H9 (cell line): ENCODE results near the gene TPCN2. TPM values are rescaled to one million over a fixed set of nuclear protein-coding genes. Genes with fewer than 3 reads are reported as not detected.

ENCODE experiments used
- DNase-seq: peaks from one replicate; pipeline ENCODE4 v3.0.0-alpha.2; 2017
- H2AFZ ChIP-seq: one replicate; pipeline ENCODE4 v1.6.1; 2013; ENCODE audit warnings: mild to moderate bottlenecking, low read length, control low read depth, moderate library complexity
- H2AK5ac ChIP-seq: 2 replicates; pipeline ENCODE4 v1.6.1; 2013; ENCODE audit warnings: low read length, control low read depth, mixed read lengths; ENCODE audit not compliant: insufficient read length
- H2BK120ac ChIP-seq: one replicate; pipeline ENCODE4 v1.6.1; 2013; ENCODE audit warnings: low read depth, mild to moderate bottlenecking, low read length, control low read depth, inconsistent platforms; ENCODE audit not compliant: poor library complexity, severe bottlenecking
- H2BK12ac ChIP-seq: 2 replicates; pipeline ENCODE4 v1.6.1; 2013; ENCODE audit warnings: low read length, control low read depth, mixed read lengths, low read depth; ENCODE audit not compliant: insufficient read length
- H2BK15ac ChIP-seq: 2 replicates; pipeline ENCODE4 v1.6.1; 2013; ENCODE audit warnings: low read depth, low read length, control low read depth
- H2BK20ac ChIP-seq: one replicate; pipeline ENCODE4 v1.6.1; 2013; ENCODE audit warnings: low read depth, mild to moderate bottlenecking, low read length, control low read depth, inconsistent platforms; ENCODE audit not compliant: poor library complexity, severe bottlenecking
- H2BK5ac ChIP-seq: 2 replicates; pipeline ENCODE4 v1.6.1; 2013; ENCODE audit warnings: low read length, control low read depth, mixed read lengths; ENCODE audit not compliant: insufficient read length
- H3K14ac ChIP-seq: 2 replicates; pipeline ENCODE4 v1.6.1; 2013; ENCODE audit warnings: low read length, control low read depth; ENCODE audit not compliant: insufficient read depth
- H3K18ac ChIP-seq: 2 replicates; pipeline ENCODE4 v1.6.1; 2013; ENCODE audit warnings: low read depth, mild to moderate bottlenecking, mixed read lengths, low read length, control low read depth; ENCODE audit not compliant: insufficient read length
- H3K23ac ChIP-seq: 2 replicates; pipeline ENCODE4 v1.6.1; 2013; ENCODE audit warnings: low read length, control low read depth, mixed read lengths, low read depth; ENCODE audit not compliant: insufficient read length
- H3K23me2 ChIP-seq: 2 replicates; pipeline ENCODE4 v1.6.1; 2013; ENCODE audit warnings: low read depth, mild to moderate bottlenecking, mixed read lengths, low read length, control low read depth; ENCODE audit not compliant: insufficient read length, poor library complexity, severe bottlenecking
- H3K27ac ChIP-seq: 2 replicates; pipeline ENCODE4 v1.5.1; 2013; ENCODE audit warnings: low read length, control low read depth, mixed read lengths, low read depth; ENCODE audit not compliant: insufficient read length
- H3K27me3 ChIP-seq: 2 replicates; pipeline ENCODE4 v1.6.1; 2013; ENCODE audit warnings: low read length, control low read depth, inconsistent platforms; ENCODE audit not compliant: insufficient read depth
- H3K4ac ChIP-seq: 2 replicates; pipeline ENCODE4 v1.6.1; 2013; ENCODE audit warnings: low read depth, mild to moderate bottlenecking, control low read depth, inconsistent platforms, low read length, moderate library complexity
- H3K4me1 ChIP-seq: 2 replicates; pipeline ENCODE4 v1.6.1; 2013; ENCODE audit warnings: low read length, control low read depth, inconsistent platforms; ENCODE audit not compliant: insufficient read depth
- H3K4me2 ChIP-seq: 2 replicates; pipeline ENCODE4 v1.6.1; 2013; ENCODE audit warnings: low read length, control low read depth, mixed read lengths; ENCODE audit not compliant: insufficient read length, insufficient read depth
- H3K56ac ChIP-seq: 2 replicates; pipeline ENCODE4 v1.6.1; 2013; ENCODE audit warnings: low read depth, mild to moderate bottlenecking, mixed read lengths, low read length, control low read depth; ENCODE audit not compliant: insufficient read length
- H3K79me1 ChIP-seq: 2 replicates; pipeline ENCODE4 v1.6.1; 2013; ENCODE audit warnings: low read depth, mild to moderate bottlenecking, moderate library complexity, low read length, control low read depth, inconsistent platforms; ENCODE audit not compliant: insufficient read depth, poor library complexity, severe bottlenecking
- H3K79me2 ChIP-seq: 2 replicates; pipeline ENCODE4 v1.6.1; 2013; ENCODE audit warnings: low read length, control low read depth, inconsistent platforms; ENCODE audit not compliant: insufficient read depth
- H3K9ac ChIP-seq: 2 replicates; pipeline ENCODE4 v1.6.1; 2013; ENCODE audit warnings: low read length, control low read depth, mixed read lengths; ENCODE audit not compliant: insufficient read length; ENCODE audit errors: extremely low read depth
- H3K9me3 ChIP-seq: one replicate; pipeline ENCODE4 v1.6.1; 2013; ENCODE audit warnings: low read depth, low read length, inconsistent platforms; ENCODE audit not compliant: control insufficient read depth
- H3T11ph ChIP-seq: one replicate; pipeline ENCODE4 v1.6.1; 2013; ENCODE audit warnings: mild to moderate bottlenecking, low read length, control low read depth, inconsistent platforms
- H4K20me1 ChIP-seq: one replicate; pipeline ENCODE4 v1.6.1; 2013; ENCODE audit not compliant: control insufficient read depth, insufficient read length, insufficient read depth
- H4K5ac ChIP-seq: 2 replicates; pipeline ENCODE4 v1.6.1; 2013; ENCODE audit warnings: low read depth, mild to moderate bottlenecking, mixed read lengths, low read length, control low read depth; ENCODE audit not compliant: insufficient read length
- H4K8ac ChIP-seq: replicated peaks from 2 replicates; pipeline ENCODE4 v1.6.1; 2013; ENCODE audit warnings: low read length, control low read depth, mixed read lengths, low read depth; ENCODE audit not compliant: insufficient read length
- H4K91ac ChIP-seq: 2 replicates; pipeline ENCODE4 v1.6.1; 2013; ENCODE audit warnings: low read depth, mild to moderate bottlenecking, moderate library complexity, mixed read lengths, low read length, control low read depth; ENCODE audit not compliant: insufficient read length
- H3K27ac Mint-ChIP-seq, 3 experiments: 2 replicates in 2 of 3; 3 replicates in 1 of 3; pipeline ENCODE4 v1.8.0; 2020 to 2021; ENCODE audit warnings: mixed read lengths in 3 of 3, mild to moderate bottlenecking in 1 of 3, moderate library complexity in 1 of 3
- H3K27me3 Mint-ChIP-seq: 2 replicates; pipeline ENCODE4 v1.8.0; 2021; ENCODE audit warnings: low read depth, mild to moderate bottlenecking, moderate library complexity, mixed read lengths
- H3K36me3 Mint-ChIP-seq, 3 experiments: 2 replicates in 2 of 3; 3 replicates in 1 of 3; pipeline ENCODE4 v1.8.0; 2020 to 2021; ENCODE audit warnings: low read depth in 3 of 3, mixed read lengths in 3 of 3; ENCODE audit not compliant: insufficient read depth in 1 of 3
- H3K4me1 Mint-ChIP-seq, 2 experiments: 2 replicates each; pipeline ENCODE4 v1.8.0; 2020; ENCODE audit warnings: mixed read lengths in 2 of 2
- H3K4me3 Mint-ChIP-seq, 2 experiments: 2 replicates in 1 of 2; 3 replicates in 1 of 2; pipeline ENCODE4 v1.8.0; 2020 to 2021; ENCODE audit warnings: mild to moderate bottlenecking in 2 of 2, mixed read lengths in 2 of 2, moderate library complexity in 1 of 2
- H3K9me3 Mint-ChIP-seq, 2 experiments: 2 replicates in 1 of 2; 3 replicates in 1 of 2; pipeline ENCODE4 v1.8.0; 2020; ENCODE audit warnings: mild to moderate bottlenecking in 2 of 2, mixed read lengths in 2 of 2, moderate library complexity in 1 of 2
- CTCF ChIP-seq: fragments of 200-600 bp; sonication (generic); conservative IDR thresholded peaks from 3 replicates; pipeline ENCODE4 v1.8.0; 2021; ENCODE audit warnings: antibody characterized with exemption, mild to moderate bottlenecking
- WGBS: extraction: QIAGEN DNeasy Blood & Tissue Kit; methylation state at CpG from one replicate; pipeline ENCODE4 v1.1.7; 2013; ENCODE audit warnings: missing lambda C conversion rate, low lambda C conversion rate, mixed read lengths; ENCODE audit not compliant: insufficient read length; ENCODE audit errors: extremely low coverage; 5-methylcytosine and 5-hydroxymethylcytosine counted together
- total RNA-seq: library from RNA; stranded (reverse); gene quantifications from 2 replicates; pipeline ENCODE4 v1.2.1, GENCODE V29; 2021

The TPCN2 gene
- total RNA-seq, 1 experiment from 2014 or later = 16.8 TPM

GRCh38 chr11:69140635-69141034 is 91.9 kb downstream of the TPCN2 start:
- Mint-ChIP-seq H3K4me3 (no peak overlapping the region), H3K36me3 (peaks cover 0 to 2% (median 0%) of the 10 kb centered on the region in 3 experiments; a peak in 2 of 7 replicates), H3K4me1 (peaks cover 12 to 15% of the 10 kb centered on the region in 2 experiments; a peak in 3 of 4 replicates), H3K27ac (no peak overlapping the region), H3K9me3 (peaks cover 2% of the 10 kb centered on the region in 2 experiments; a peak in 2 of 5 replicates), H3K27me3 (0 out of 2 replicates have a peak, but pooled peaks cover 4% of the 10 kb centered on the region)
- Histone ChIP-seq H3K27ac (no peak overlapping the region), H4K8ac (no peak overlapping the region), H2AFZ (no peak overlapping the region), H3K4me2 (no peak overlapping the region), H3K9me3 (no peaks in the 10 kb centered on the region), H2BK120ac (no peak overlapping the region), H2BK15ac (no peak overlapping the region), H3K27me3 (no peaks in the 10 kb centered on the region), H3K4me1 (no peaks in the 10 kb centered on the region; the same call in 1 of the 2 replicates), H3K9ac (no peak overlapping the region), H3K4ac (no peak overlapping the region), H2AK5ac (no peak overlapping the region), H3T11ph (no peak overlapping the region), H3K79me2 (no peaks in the 10 kb centered on the region; the same call in 1 of the 2 replicates), H3K79me1 (no peaks in the 10 kb centered on the region), H2BK5ac (no peak overlapping the region), H3K18ac (no peak overlapping the region), H3K14ac (no peak overlapping the region), H3K23ac (no peak overlapping the region), H3K23me2 (no peaks in the 10 kb centered on the region), H4K20me1 (no peaks in the 10 kb centered on the region), H2BK20ac (no peak overlapping the region), H4K91ac (no peak overlapping the region), H3K56ac (no peak overlapping the region), H2BK12ac (no peak overlapping the region), H4K5ac (no peak overlapping the region)
- no peak for TF ChIP-seq CTCF
- WGBS = no CpG with 5 or more reads among the region's 5 CpGs
- no peak for DNase-seq
